CD14-positive monocyte (primary cell): Measurements from ENCODE around the gene LRRC42. TPM values are rescaled to one million over a fixed set of nuclear protein-coding genes. Genes with fewer than 3 reads are reported as not detected.

ENCODE experiments used
- DNase-seq, 3 donors: peaks; one replicate each; pipeline ENCODE4 v3.0.0-alpha.2; 2011 to 2022
- H2AFZ ChIP-seq: 2 replicates; pipeline ENCODE4 v1.6.0; 2012; ENCODE audit warnings: mild to moderate bottlenecking, low read depth, low read length, inconsistent platforms; ENCODE audit not compliant: insufficient read depth, poor library complexity, severe bottlenecking
- H3K27ac ChIP-seq, 2 donors: 1 replicate in 1 of 2; 2 replicates in 1 of 2; pipeline ENCODE4 v1.5.1; 2012 to 2013; ENCODE audit warnings: low read length in 2 of 2, control low read depth in 1 of 2, inconsistent platforms in 1 of 2, low read depth in 1 of 2, mild to moderate bottlenecking in 1 of 2
- H3K27me3 ChIP-seq, 2 donors: one replicate each; pipeline versions ENCODE4 v1.6.0 to v1.6.1; 2011 to 2013; ENCODE audit warnings: low read length in 2 of 2; ENCODE audit not compliant: control insufficient read depth in 2 of 2, insufficient read depth in 2 of 2
- H3K36me3 ChIP-seq, 2 donors: replicated peaks in 1 of 2; 1 replicate in 1 of 2; 2 replicates in 1 of 2; pipeline versions ENCODE4 v1.5.1 to v1.6.1; 2012 to 2013; ENCODE audit warnings: low read length in 2 of 2, control low read depth in 1 of 2, inconsistent platforms in 1 of 2, mild to moderate bottlenecking in 1 of 2; ENCODE audit not compliant: insufficient read depth in 2 of 2, control insufficient read depth in 1 of 2
- H3K4me1 ChIP-seq, 2 donors: 1 replicate in 1 of 2; 2 replicates in 1 of 2; pipeline versions ENCODE4 v1.5.1 to v1.6.1; 2012 to 2013; ENCODE audit warnings: low read length in 2 of 2, control low read depth in 1 of 2, inconsistent platforms in 1 of 2, mild to moderate bottlenecking in 1 of 2, moderate library complexity in 1 of 2; ENCODE audit not compliant: insufficient read depth in 2 of 2, control insufficient read depth in 1 of 2
- H3K4me2 ChIP-seq: replicated peaks from 2 replicates; pipeline ENCODE3; 2012; ENCODE audit warnings: low read length, moderate library complexity, mild to moderate bottlenecking; ENCODE audit not compliant: poor library complexity, severe bottlenecking; ENCODE audit errors: extremely low read depth
- H3K4me3 ChIP-seq, 3 experiments: fragments of 200-600 bp in 1 of 3; sonication (generic) in 1 of 3; replicated peaks in 1 of 3; 1 replicate in 2 of 3; 2 replicates in 1 of 3; pipeline ENCODE4 v1.5.1; 2011 to 2013; ENCODE audit warnings: low read length in 3 of 3, mild to moderate bottlenecking in 3 of 3, control low read depth in 2 of 3, low read depth in 2 of 3, inconsistent platforms in 1 of 3, moderate library complexity in 1 of 3
- H3K79me2 ChIP-seq: 2 replicates; pipeline ENCODE4 v1.6.0; 2012; ENCODE audit warnings: mild to moderate bottlenecking, control low read depth, inconsistent platforms, low read length, moderate library complexity; ENCODE audit not compliant: insufficient read depth
- H3K9ac ChIP-seq: 2 replicates; pipeline ENCODE4 v1.6.0; 2017; ENCODE audit warnings: low read length, mild to moderate bottlenecking; ENCODE audit not compliant: insufficient read depth, poor library complexity, severe bottlenecking
- H3K9me3 ChIP-seq, 2 donors: replicated peaks in 1 of 2; 1 replicate in 1 of 2; 2 replicates in 1 of 2; pipeline versions ENCODE4 v1.5.1 to v1.6.1; 2012 to 2013; ENCODE audit warnings: low read length in 2 of 2, control low read depth in 1 of 2; ENCODE audit not compliant: control insufficient read depth in 1 of 2, insufficient read depth in 1 of 2
- H4K20me1 ChIP-seq: 2 replicates; pipeline ENCODE4 v1.6.0; 2012; ENCODE audit warnings: mild to moderate bottlenecking, low read length, control low read depth, moderate library complexity; ENCODE audit not compliant: insufficient read depth
- H3K27ac Mint-ChIP-seq, 7 donors: one replicate each; pipeline ENCODE4 v1.8.0; 2020; ENCODE audit warnings: mild to moderate bottlenecking in 7 of 7, mixed read lengths in 7 of 7, moderate library complexity in 6 of 7, inconsistent platforms in 2 of 7
- H3K27me3 Mint-ChIP-seq, 3 donors: one replicate each; pipeline ENCODE4 v1.8.0; 2021 to 2022; ENCODE audit warnings: low read depth in 3 of 3, mild to moderate bottlenecking in 3 of 3, mixed read lengths in 3 of 3, moderate library complexity in 3 of 3, inconsistent platforms in 1 of 3
- H3K36me3 Mint-ChIP-seq, 2 donors: one replicate each; pipeline ENCODE4 v1.8.0; 2020; ENCODE audit warnings: mixed read lengths in 2 of 2, inconsistent platforms in 1 of 2, mild to moderate bottlenecking in 1 of 2
- H3K4me1 Mint-ChIP-seq: one replicate; pipeline ENCODE4 v1.8.0; 2020; ENCODE audit warnings: mild to moderate bottlenecking, mixed read lengths
- H3K4me3 Mint-ChIP-seq, 2 donors: one replicate each; pipeline ENCODE4 v1.8.0; 2020; ENCODE audit warnings: mild to moderate bottlenecking in 2 of 2, mixed read lengths in 2 of 2, moderate library complexity in 1 of 2
- H3K9me3 Mint-ChIP-seq, 7 donors: one replicate each; pipeline ENCODE4 v1.8.0; 2020 to 2022; ENCODE audit warnings: mixed read lengths in 7 of 7, mild to moderate bottlenecking in 6 of 7, moderate library complexity in 6 of 7, inconsistent platforms in 2 of 7
- CTCF ChIP-seq: fragments of 200-600 bp; IDR thresholded peaks from one replicate; pipeline ENCODE4 v1.8.0; 2022; ENCODE audit warnings: antibody characterized with exemption, mild to moderate bottlenecking
- WGBS: methylation state at CpG from one replicate; pipeline ENCODE4 v1.1.5; 2013; ENCODE audit warnings: missing lambda C conversion rate; ENCODE audit not compliant: insufficient coverage; 5-methylcytosine and 5-hydroxymethylcytosine counted together
- intact Hi-C, 2 donors: fragments of 100-400 bp; cut with micrococcal nuclease; formaldehyde crosslinking; loops; one replicate each; pipeline versions ENCODE4 v1.15.0 to v1.15.1; 2023
- polyA plus RNA-seq, 3 donors: library from polyadenylated mRNA; depleted of rRNA in 1 of 3; unstranded in 2 of 3; stranded (reverse) in 1 of 3; fragments of 300-500 nt in 2 of 3; fragments of >200 nt in 1 of 3; fragmentation: Illumina TruSeq in 2 of 3; gene quantifications; 1 replicate in 2 of 3; 2 replicates in 1 of 3; pipeline ENCODE4 v1.2.3, GENCODE V29; 2012 to 2021

The LRRC42 gene
- polyA plus RNA-seq, 3 donors = 5.6 to 7.3 (median 7.3) TPM

DNA sequence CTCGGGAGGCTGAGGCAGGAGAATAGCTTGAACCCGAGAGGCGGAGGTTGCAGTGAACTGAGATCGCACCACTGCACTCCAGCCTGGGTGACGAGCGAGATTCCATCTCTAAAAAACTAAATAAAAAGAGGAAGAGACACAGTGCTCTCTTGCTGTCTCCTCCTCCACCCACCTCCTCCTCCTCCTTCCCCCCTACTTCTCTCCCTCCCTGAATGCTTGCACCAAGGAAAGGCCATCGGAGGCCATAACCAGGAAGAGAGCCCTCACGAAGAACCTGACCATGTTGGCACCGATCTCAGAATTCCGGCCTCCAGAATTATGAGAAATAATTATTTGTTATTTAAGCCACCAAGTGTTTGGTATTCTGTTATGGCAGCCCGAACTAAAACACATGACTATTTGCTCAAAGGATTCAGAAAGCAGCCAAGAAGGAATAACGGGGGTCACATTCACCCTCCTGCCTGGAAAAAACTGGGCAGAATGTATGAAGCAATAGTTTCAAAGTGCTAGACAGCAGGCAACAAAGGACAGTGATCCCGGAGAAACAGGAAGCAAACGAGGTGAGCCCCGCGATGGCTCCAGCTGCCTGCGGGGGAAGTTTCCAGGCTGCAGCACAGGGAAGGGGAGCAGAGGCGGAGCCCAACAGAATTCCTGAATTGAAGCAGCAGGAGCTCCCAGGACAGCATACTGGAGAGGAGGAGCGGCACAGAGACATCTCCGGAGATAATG, 36.0 kb downstream of the LRRC42 start:
- Mint-ChIP-seq H3K27ac (peak overlapping the region; percentile 4 to 86 (median 72)), H3K36me3 (no peaks in the 10 kb centered on the region), H3K27me3 (no peaks in the 10 kb centered on the region), H3K9me3 (no peaks in the 10 kb centered on the region), H3K4me1 (peaks cover 26% of the 10 kb centered on the region), H3K4me3 (peak overlapping the region; percentile 85 to 92)
- DNase-seq = peak; percentile 23 to 37 (median 27)
- Histone ChIP-seq H3K79me2 (no peaks in the 10 kb centered on the region), H3K27me3 (no peaks in the 10 kb centered on the region), H3K4me1 (peaks cover 15 to 17% of the 10 kb centered on the region in 2 donors), H3K4me3 (peak overlapping the region; percentile 51 to 79 (median 70)), H3K27ac (peak overlapping the region in 1 of 2 donors; percentile 61), H2AFZ (peak overlapping the region; percentile 89), H3K9ac (peak overlapping the region; percentile 50), H4K20me1 (no peaks in the 10 kb centered on the region), H3K9me3 (no peaks in the 10 kb centered on the region), H3K4me2 (peak overlapping the region; percentile 86), H3K36me3 (no peaks in the 10 kb centered on the region)
- TF ChIP-seq CTCF = no peak
- intact Hi-C loops = no loop called here
- WGBS = 37% methylated on average over 12 of the region's 20 CpGs

- Histone ChIP-seq H3K36me3 (no peaks in the 10 kb centered on the region), H3K27ac (peak overlapping the region in 1 of 2 donors; percentile 61), H2AFZ (peak overlapping the region; percentile 89), H3K4me2 (peak overlapping the region; percentile 86), H3K4me3 (peak overlapping the region; percentile 51 to 79 (median 70)), H3K9me3 (no peaks in the 10 kb centered on the region), H4K20me1 (no peaks in the 10 kb centered on the region), H3K79me2 (no peaks in the 10 kb centered on the region), H3K9ac (peak overlapping the region; percentile 50), H3K4me1 (peaks cover 15 to 17% of the 10 kb centered on the region in 2 donors), H3K27me3 (no peaks in the 10 kb centered on the region)
- Mint-ChIP-seq H3K27ac (peak overlapping the region in 2 of 7 donors; percentile 72 to 79), H3K27me3 (no peaks in the 10 kb centered on the region), H3K9me3 (no peaks in the 10 kb centered on the region), H3K36me3 (no peaks in the 10 kb centered on the region), H3K4me1 (peaks cover 26% of the 10 kb centered on the region), H3K4me3 (peak overlapping the region; percentile 85 to 92)
- no peak for DNase-seq
- no peak for TF ChIP-seq CTCF
- intact Hi-C loops = no loop called here
- 87% methylated on average over 3 of the region's 4 CpGs for WGBS
Observed at GRCh38 chr1:53982763-53983104, 36.6 kb downstream of the LRRC42 start.
